ENCODE measurements around the gene SHC3.

GRCh38 chr9:88996046-88996920 is 182.3 kb downstream of the SHC3 start:
- TF ChIP-seq CTCF (IDR thresholded peaks at IDR 0.05; ENCODE audit: borderline replicate concordance, extremely low read depth, low read length, poor library complexity, severe bottlenecking) = no peak
- TF ChIP-seq EZH2 (IDR thresholded peaks at IDR 0.05; ENCODE audit: borderline replicate concordance, low read depth, low read length, severe bottlenecking) = no peak

Measured in DND-41 (cell line).